Stimulated activated CD4-positive, alpha-beta T cell treated with anti-CD3 and anti-CD28 coated beads, Interleukin-4, amount 100 ng/mL, for 48 hours (primary cell): ENCODE results near the gene PPP2R2B.
"Not testable (repeated sequence)": the region's sequence is repeated elsewhere in the genome, so short reads cannot be mapped to it uniquely, and the experiment has no call there.

Experiments used
- DNase-seq, 2 donors: peaks; one replicate each; pipeline ENCODE4 v3.0.0-alpha.2; 2020; ENCODE audit warnings: low read depth in 2 of 2

PPP2R2B gene

DNA sequence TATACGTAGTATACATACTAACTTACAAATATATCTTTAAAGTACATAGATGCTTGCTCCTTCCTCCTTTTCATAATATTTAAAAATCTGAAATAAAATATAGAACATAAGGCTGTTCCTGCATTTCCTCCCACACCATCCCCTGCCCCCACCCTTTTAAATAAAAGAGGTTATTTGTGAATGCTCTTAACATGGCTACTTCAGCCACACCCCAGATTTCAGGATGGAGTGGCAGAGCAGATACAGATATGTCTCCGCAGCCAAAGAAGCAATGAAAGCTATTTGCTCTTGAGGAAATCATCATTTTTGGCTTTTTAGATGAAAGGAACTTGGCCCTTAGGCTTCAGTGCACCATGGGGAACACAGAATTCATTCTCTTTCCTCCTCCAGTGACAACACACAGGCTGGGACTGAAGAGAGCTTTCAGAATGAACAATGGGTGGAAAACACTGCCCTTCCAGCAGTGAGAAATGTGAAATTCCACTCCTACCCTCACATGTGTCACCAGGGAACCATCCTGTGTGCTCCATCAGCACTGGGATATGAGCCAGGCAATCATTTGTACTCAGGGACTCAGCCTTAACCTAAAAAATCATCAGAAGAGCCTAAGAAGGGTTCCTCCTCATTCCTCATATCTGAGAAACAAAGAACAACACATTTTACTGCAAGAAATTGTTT is 134.3 kb downstream of the PPP2R2B start:
- DNase-seq, result no peak

DNA sequence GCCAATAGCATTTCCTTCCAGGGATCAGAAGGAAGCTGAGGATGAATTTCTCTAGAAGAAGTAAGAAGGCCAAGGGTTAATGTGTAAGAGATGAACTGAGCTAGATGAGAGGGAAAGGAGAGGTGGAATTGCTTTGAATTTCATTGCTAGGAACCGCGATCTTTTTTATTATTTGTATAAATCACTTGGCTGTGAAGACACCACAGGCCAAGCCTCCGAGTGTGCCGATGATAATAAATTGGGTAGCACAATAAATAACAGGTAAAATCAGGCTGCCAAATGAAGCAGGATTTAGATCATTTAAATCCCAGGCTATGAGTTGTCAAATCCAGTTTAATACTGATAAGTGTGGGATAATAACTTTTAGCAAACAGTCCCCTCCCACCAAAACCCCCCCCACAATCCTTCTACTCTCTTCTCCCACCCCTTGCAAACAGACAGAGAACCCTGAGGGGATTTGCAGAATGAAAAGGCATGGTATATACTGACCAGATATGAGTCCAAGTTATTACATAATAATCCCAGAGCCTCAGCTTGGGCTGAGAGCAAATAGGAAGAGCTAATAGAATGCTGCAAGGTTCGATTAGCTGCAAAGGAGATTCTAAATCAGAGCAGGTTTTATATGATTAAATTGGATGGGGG is 143.5 kb downstream of the PPP2R2B start:
- no peak for DNase-seq

- DNase-seq, result no peak
These were observed 145.6 kb downstream of the PPP2R2B start for GRCh38 chr5:146732962-146733361.

GRCh38 chr5:146731909-146732659 is 146.5 kb downstream of the PPP2R2B start:
- no peak for DNase-seq

- not testable (repeated sequence) for DNase-seq
These were observed 149.8 kb downstream of the PPP2R2B start for GRCh38 chr5:146728746-146729145.

DNA sequence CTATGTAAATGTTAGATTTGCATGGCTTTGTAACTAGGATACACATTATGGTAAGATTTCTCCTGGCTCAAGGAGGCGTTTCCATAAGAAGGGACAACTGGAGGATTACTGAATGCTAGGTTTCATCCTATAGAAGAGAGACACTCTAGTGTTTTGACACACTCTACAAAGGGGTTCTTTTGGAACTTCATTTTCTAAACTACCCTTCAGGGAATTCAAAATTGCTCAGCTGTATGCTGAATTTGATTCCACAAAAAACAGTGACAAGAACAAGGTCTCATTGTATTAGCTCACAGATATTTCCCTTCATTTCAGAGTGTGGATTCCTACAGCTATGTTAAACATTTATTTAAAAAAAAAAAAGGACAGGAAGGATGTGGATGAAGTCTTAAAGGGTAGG is 151.7 kb downstream of the PPP2R2B start:
- no peak for DNase-seq

- no peak for DNase-seq
These were observed 152.5 kb downstream of the PPP2R2B start for GRCh38 chr5:146726020-146726419.

- DNase-seq, result no peak
These were observed 153.5 kb downstream of the PPP2R2B start for GRCh38 chr5:146725025-146725424.

DNA sequence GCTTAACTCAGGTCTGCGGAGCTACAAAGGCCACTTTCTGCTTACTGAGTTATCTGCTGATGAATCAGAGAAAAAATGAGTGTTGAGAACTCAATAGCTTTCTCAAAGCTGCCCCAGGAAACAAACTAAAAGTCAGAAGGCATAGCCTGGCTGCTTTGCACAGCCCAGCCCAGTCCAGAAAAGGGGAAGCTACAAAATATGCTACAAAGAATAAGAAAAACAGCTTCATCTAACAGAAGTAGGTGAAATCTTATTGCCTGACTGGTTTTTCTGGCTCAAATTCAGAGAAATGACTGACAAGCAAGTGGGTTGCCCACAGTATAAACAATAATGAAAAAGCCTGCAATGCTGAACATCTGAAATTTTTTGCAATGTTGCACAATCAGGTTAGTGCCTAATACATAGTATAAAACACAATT is 156.2 kb downstream of the PPP2R2B start:
- DNase-seq, result no peak

DNA sequence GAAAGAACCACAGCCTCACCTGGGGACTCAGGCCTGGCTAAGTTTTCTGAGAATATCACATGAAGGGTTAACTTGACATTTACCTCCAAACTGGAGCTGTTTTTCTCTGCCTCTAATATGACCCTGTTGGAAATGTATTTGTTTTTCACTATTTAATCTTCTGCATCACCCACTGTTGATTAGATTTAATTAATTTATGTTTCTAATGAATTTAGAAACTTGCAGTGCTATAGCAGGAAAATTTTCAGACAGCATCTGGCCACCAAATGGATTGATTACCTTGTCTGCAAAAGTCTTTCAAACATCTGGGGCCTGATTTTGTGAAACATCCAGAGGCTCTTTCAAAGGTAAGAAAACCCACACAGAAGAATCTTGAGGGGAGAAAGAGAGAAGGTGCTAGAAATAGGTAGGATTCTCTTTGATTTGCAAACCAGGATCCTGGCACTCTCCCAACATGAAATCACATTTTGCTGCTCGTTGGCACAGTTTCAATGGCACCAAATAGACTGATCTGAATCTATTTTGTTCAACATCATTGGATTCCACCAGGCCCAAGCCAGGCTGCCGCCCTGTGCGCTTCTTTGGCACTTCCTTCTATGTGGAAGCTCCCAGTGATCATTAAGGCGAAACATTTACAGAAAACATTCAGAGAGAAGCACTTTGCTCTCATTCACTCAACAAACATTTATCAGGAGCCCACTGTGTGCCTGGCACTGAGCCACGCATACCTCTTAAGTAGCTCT is 157.3 kb downstream of the PPP2R2B start:
- no peak for DNase-seq

DNA sequence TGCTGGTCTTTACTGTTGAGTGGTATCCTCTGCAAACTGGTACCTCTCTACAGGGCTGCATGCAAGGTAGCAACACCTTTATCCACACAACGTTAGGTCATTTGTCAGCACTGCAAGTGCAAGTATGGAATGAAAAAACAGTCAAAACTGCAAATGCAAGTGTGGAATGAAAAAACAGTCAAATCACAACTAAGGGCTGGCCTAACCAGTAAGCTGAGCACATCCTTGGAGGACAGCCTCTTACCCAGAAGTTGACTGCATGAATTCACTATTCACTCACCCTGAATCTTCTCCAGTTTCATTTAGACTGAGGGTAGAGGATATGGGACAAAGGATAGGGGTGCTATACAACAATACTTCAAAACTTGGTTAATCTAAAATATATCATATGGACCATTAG is 158.4 kb downstream of the PPP2R2B start:
- DNase-seq, result no peak

DNA sequence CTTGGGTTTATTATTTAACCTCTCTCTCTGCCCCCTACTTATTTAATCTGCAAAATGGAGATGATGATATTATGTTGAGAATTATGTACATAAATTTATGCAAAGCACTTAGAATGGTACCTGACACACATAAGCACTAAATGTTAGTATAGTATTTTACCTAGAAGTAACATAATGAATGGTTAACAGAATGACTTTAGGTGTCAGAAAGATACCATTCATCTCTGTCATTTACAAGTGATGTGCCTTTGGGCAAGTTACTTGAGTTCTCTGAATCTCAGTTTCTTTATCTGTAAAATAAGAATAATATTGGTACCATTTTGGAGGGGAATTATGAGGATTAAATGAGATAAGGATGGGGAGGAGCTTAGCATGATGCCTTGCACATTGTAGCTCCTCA is 159.4 kb downstream of the PPP2R2B start:
- DNase-seq, result no peak

- no peak for DNase-seq
These were observed 159.9 kb downstream of the PPP2R2B start for GRCh38 chr5:146718609-146719008.

DNA sequence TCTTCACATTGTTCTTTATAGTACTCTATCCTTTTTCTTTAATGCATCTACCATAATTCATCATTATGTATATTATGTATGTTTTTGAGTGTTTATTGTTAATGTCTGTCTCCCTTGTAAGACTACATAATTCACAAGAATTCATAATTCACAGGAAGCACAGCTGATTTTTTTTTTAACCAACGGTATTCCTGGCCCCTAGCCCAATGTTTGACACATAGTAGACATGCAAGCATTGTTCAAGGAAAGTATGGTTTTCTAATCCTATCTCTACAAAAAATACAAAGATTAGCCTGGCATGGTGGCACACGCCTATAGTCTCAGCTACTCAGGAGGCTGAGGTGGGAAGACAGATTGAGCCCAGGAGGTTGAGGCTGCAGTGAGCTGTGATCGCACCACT is 160.6 kb downstream of the PPP2R2B start:
- DNase-seq, result no peak

- DNase-seq, result no peak
These were observed 161.9 kb downstream of the PPP2R2B start for GRCh38 chr5:146716636-146717035.

- no peak for DNase-seq
These were observed 168.2 kb downstream of the PPP2R2B start for GRCh38 chr5:146710348-146710747.

- no peak for DNase-seq
These were observed 171.2 kb downstream of the PPP2R2B start for GRCh38 chr5:146707316-146707715.

DNA sequence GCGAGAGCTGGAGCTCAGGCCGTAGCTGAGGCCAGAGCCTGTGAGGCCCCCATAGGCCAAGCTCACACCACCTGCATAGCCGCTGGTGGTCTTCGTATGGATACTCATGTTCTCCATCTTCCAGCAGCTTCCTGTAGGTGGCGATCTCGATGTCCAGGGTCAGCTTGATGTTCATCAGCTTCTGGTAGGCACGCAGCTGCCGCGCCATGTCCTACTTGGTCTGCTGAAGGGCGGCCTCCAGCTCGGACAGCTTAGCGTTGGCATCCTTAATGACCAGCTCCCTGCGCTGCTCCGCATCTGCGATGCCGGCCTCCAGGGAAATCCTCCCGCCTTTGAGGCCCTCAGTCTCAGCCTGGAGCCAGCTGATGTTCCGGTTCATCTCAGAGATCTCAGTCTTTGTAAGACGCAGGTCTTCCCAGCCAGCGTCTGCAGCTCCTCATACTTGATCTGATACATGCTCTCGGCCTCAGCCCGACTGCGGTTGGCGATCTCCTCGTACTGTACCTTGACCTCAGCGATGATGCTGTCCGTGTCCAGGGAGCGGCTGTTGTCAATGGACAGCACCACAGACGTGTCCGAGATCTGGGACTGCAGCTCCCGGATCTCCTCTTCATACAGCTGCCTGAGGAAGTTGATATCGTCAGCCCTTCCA is 172.1 kb downstream of the PPP2R2B start:
- DNase-seq, result no peak

DNA sequence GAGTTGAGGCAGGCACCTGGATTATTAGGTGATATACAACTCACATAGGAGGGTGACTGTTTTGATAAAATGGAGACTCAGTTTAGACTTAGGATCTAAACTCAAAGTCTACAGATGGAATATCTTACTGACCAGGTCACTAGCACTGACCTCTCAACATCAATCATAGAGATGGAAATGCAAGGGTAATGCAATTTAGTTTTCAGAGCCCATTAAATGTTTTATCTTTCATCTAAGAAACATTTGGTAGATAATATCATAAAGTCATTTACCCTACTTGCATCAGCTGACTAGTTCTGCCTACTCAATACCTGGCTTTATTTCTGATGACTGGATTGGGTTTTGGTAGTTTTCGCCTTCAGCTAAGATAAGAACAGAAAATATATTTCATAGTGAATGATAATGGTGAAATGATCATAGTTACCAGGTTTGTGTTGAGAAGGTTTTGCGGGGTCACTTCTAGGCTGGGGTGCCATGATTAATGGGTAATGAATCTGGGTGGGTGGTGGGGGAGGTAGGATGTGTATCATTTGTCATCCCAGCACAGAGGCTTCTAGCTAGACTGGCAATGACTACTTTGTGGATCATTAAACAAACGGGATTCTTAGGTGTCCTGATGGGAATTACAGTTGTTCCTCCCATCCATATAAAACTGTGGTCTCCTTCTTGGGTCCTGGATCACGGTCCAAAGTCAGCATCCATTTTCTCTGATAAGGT is 173.4 kb downstream of the PPP2R2B start:
- DNase-seq, result no peak

DNA sequence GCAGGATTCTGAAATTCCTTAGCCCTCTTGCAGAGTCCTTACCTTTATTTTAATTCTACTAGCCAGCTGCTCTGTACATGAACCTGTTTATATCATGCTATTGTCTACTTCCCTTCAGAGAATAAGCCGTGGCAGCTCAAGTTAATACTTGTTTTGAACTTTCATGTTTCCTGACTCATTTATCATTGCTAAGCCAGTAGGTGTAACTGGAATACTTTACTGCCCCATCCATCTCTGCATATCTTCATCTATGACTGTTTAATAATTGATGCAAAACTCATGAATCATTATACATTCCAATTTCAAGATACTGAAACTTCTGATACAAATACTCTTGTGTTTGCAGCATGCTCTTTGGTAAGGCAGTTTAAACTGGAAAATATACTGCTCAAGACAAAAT is 174.7 kb downstream of the PPP2R2B start:
- DNase-seq, result no peak

- DNase-seq, result no peak
These were observed 175.1 kb downstream of the PPP2R2B start for GRCh38 chr5:146703499-146703898.
